H1 (cell line): ENCODE measurements around the gene RBMS2. TPM values are rescaled to one million over a fixed set of nuclear protein-coding genes. Genes with fewer than 3 reads are reported as not detected.

Experiments
- ATF2 ChIP-seq: IDR thresholded peaks from 2 replicates; pipeline ENCODE4 v1.6.1; 2012; ENCODE audit warnings: low read length, inconsistent platforms
- CHD1 ChIP-seq: IDR thresholded peaks from 2 replicates; pipeline ENCODE4 v1.6.1; 2012; ENCODE audit warnings: low read depth, low read length, improper control_type of control experiment
- GTF2F1 ChIP-seq: IDR thresholded peaks from 2 replicates; pipeline ENCODE4 v1.6.1; 2012; ENCODE audit warnings: low read depth, low read length, improper control_type of control experiment, borderline replicate concordance
- HDAC2 ChIP-seq, 2 experiments: fragments of 300-600 bp in 1 of 2; sonication (generic) in 1 of 2; IDR thresholded peaks; 2 replicates each; pipeline ENCODE4 v1.6.1; 2011 to 2012; ENCODE audit warnings: low read depth in 2 of 2, low read length in 2 of 2, mild to moderate bottlenecking in 2 of 2, moderate library complexity in 2 of 2, borderline replicate concordance in 1 of 2, inconsistent platforms in 1 of 2
- MAFK ChIP-seq: IDR thresholded peaks from 2 replicates; pipeline ENCODE4 v1.6.1; 2012; ENCODE audit warnings: low read depth, mild to moderate bottlenecking, improper control_type of control experiment, low read length
- POLR2A ChIP-seq, 2 experiments: IDR thresholded peaks; 1 replicate in 1 of 2; 2 replicates in 1 of 2; pipeline ENCODE4 v1.6.1; 2011; ENCODE audit warnings: low read depth in 2 of 2, low read length in 2 of 2, mild to moderate bottlenecking in 2 of 2; ENCODE audit errors: control extremely low read depth in 1 of 2
- POLR2AphosphoS5 ChIP-seq: IDR thresholded peaks from 2 replicates; pipeline ENCODE4 v1.6.1; 2011; ENCODE audit warnings: low read depth, low read length
- POU5F1 ChIP-seq: IDR thresholded peaks from 2 replicates; pipeline ENCODE4 v1.6.1; 2011; ENCODE audit warnings: low read depth, mild to moderate bottlenecking, low read length, moderate library complexity
- RFX5 ChIP-seq: IDR thresholded peaks from 2 replicates; pipeline ENCODE4 v1.6.1; 2011; ENCODE audit warnings: low read depth, low read length, improper control_type of control experiment, borderline replicate concordance
- RXRA ChIP-seq: IDR thresholded peaks from 2 replicates; pipeline ENCODE4 v1.6.1; 2011; ENCODE audit warnings: low read depth, mild to moderate bottlenecking, low read length, moderate library complexity; ENCODE audit not compliant: insufficient read depth
- SIN3A ChIP-seq, 2 experiments: IDR thresholded peaks in 1 of 2; conservative IDR thresholded peaks in 1 of 2; 2 replicates each; pipeline ENCODE4 v1.6.1; 2011 to 2012; ENCODE audit warnings: low read length in 2 of 2, improper control_type of control experiment in 1 of 2, low read depth in 1 of 2, mild to moderate bottlenecking in 1 of 2
- polyA plus RNA-seq, 7 experiments: library from polyadenylated mRNA; depleted of rRNA in 3 of 7; stranded (reverse) in 5 of 7; unstranded in 2 of 7; fragments of >200 nt in 5 of 7; fragments of 200-250 nt in 2 of 7; gene quantifications; 1 replicate in 5 of 7; 2 replicates in 1 of 7; 4 replicates in 1 of 7; pipeline versions ENCODE4 v1.2.1 to v1.2.3, GENCODE V29; 2011 to 2013; ENCODE audit warnings: missing spikeins in 2 of 7, mixed read lengths in 2 of 7
- total RNA-seq: library from RNA; stranded (reverse); fragmentation: NEBNext Ultra II Directional; extraction: Animal tissue kit (Norgen Biotek cat#: 25700); gene quantifications from 2 replicates; pipeline ENCODE4 v1.2.1, GENCODE V29; 2021

The RBMS2 gene
- total and polyA plus RNA-seq, 2 of the 8 experiments (the other 6 are each of a cell fraction or from before 2014, with no cell fraction given): 9.6 to 31.3 TPM

- no peak for TF ChIP-seq HDAC2 (IDR thresholded peaks at IDR 0.05; ENCODE audit: borderline replicate concordance in 1 of 2, low read depth in 2 of 2, low read length in 2 of 2)
- TF ChIP-seq RXRA: no peak
- TF ChIP-seq MAFK: no peak
- TF ChIP-seq POLR2AphosphoS5: no peak
- no peak for TF ChIP-seq POLR2A (IDR thresholded peaks at IDR 0.05; ENCODE audit: control extremely low read depth in 1 of 2, low read depth in 2 of 2, low read length in 2 of 2)
- TF ChIP-seq CHD1: no peak
- no peak for TF ChIP-seq GTF2F1
- TF ChIP-seq RFX5: no peak
- TF ChIP-seq POU5F1: no peak
- no peak for TF ChIP-seq ATF2
- TF ChIP-seq SIN3A (conservative IDR thresholded peaks at IDR 0.05 in 1 of 2, IDR thresholded peaks at IDR 0.05 in 1 of 2; ENCODE audit: low read depth in 1 of 2, low read length in 2 of 2): no peak
Observed at GRCh38 chr12:56632701-56633467, 111.3 kb downstream of the RBMS2 start (continued).
